Aorta (tissue), 5 donors: ENCODE measurements around the gene TMC2. TPM values are rescaled to one million over a fixed set of nuclear protein-coding genes. Genes with fewer than 3 reads are reported as not detected.

Source experiments
- ATAC-seq: fragments of 200-7000 bp; cut with Tn5 transposase; one replicate; pipeline ENCODE4 v1.9.1; 2022; ENCODE audit warnings: moderate library complexity; ENCODE audit not compliant: low FRiP score
- DNase-seq, 2 donors: peaks; one replicate each; pipeline ENCODE4 v3.0.0-alpha.2; 2020
- H3K27ac ChIP-seq, 2 donors: one replicate each; pipeline ENCODE4 v1.5.1; 2013; ENCODE audit warnings: low read length in 2 of 2, mild to moderate bottlenecking in 2 of 2, moderate library complexity in 2 of 2, control low read depth in 1 of 2, inconsistent platforms in 1 of 2, low read depth in 1 of 2
- H3K27me3 ChIP-seq, 2 donors: one replicate each; pipeline ENCODE4 v1.6.1; 2013; ENCODE audit warnings: control low read depth in 1 of 2, low read length in 1 of 2, mild to moderate bottlenecking in 1 of 2, moderate library complexity in 1 of 2; ENCODE audit not compliant: insufficient read depth in 2 of 2, control insufficient read depth in 1 of 2
- H3K36me3 ChIP-seq, 2 donors: one replicate each; pipeline ENCODE4 v1.6.1; 2013; ENCODE audit warnings: control low read depth in 1 of 2, low read length in 1 of 2, mild to moderate bottlenecking in 1 of 2; ENCODE audit not compliant: insufficient read depth in 2 of 2, control insufficient read depth in 1 of 2
- H3K4me1 ChIP-seq, 2 donors: one replicate each; pipeline ENCODE4 v1.6.1; 2013; ENCODE audit warnings: low read length in 2 of 2, control low read depth in 1 of 2, mild to moderate bottlenecking in 1 of 2, moderate library complexity in 1 of 2; ENCODE audit not compliant: insufficient read depth in 2 of 2, control insufficient read depth in 1 of 2
- H3K4me3 ChIP-seq, 2 donors: one replicate each; pipeline ENCODE4 v1.5.1; 2013; ENCODE audit warnings: low read length in 2 of 2, control low read depth in 1 of 2, mild to moderate bottlenecking in 1 of 2
- H3K9me3 ChIP-seq: one replicate; pipeline ENCODE4 v1.6.1; 2013; ENCODE audit warnings: mild to moderate bottlenecking, low read length; ENCODE audit not compliant: control insufficient read depth
- WGBS, 2 donors: extraction: QIAGEN DNeasy Blood & Tissue Kit; methylation state at CpG; one replicate each; pipeline ENCODE4 v1.1.7; 2013; 5-methylcytosine and 5-hydroxymethylcytosine counted together
- intact Hi-C, 2 donors: fragments of 100-400 bp; cut with DNase I; formaldehyde crosslinking; loops; one replicate each; pipeline versions ENCODE4 v1.14.2 to v1.15.0; 2022
- polyA plus RNA-seq, 2 donors: library from polyadenylated mRNA; stranded (reverse); fragments of 200-250 nt; gene quantifications; one replicate each; pipeline ENCODE4 v1.2.3, GENCODE V29; 2013
- total RNA-seq, 2 donors: library from RNA; stranded (reverse); fragmentation: NEBNext Ultra II Directional; extraction: Animal tissue kit (Norgen Biotek cat#: 25700); gene quantifications; one replicate each; pipeline ENCODE4 v1.2.1, GENCODE V29; 2021
- donor health status: healthy with polysubstance abuse.
- donor health status: Bipolar disorder and iron deficiency.
- donor health status: DM: no; HTN: no; CAD: no.
- donor health status: DM: no; HTN: no; CAD: no.
- donor health status: DM: yes; HTN: yes; CAD: no.

Gene TMC2
- total and polyA plus RNA-seq, 4 donors = 0.10 to 0.15 TPM; not detected in 2

GRCh38 chr20:2533118-2533517 lies 3.3 kb upstream of the TMC2 start:
- no peak for ATAC-seq
- WGBS, 2 donors = 91 to 92% methylated on average over 8 of the region's 8 CpGs
- Histone ChIP-seq H3K27ac (no peak overlapping the region), H3K4me3 (no peak overlapping the region), H3K4me1 (no peaks in the 10 kb centered on the region), H3K36me3 (no peaks in the 10 kb centered on the region), H3K27me3 (no peaks in the 10 kb centered on the region), H3K9me3 (no peaks in the 10 kb centered on the region)
- intact Hi-C loops = no loop called here
- no peak for DNase-seq

- Histone ChIP-seq H3K4me1 (no peaks in the 10 kb centered on the region), H3K27ac (no peak overlapping the region), H3K9me3 (no peaks in the 10 kb centered on the region), H3K4me3 (no peak overlapping the region), H3K27me3 (no peaks in the 10 kb centered on the region), H3K36me3 (no peaks in the 10 kb centered on the region)
- DNase-seq (no peak), ATAC-seq (no peak)
- WGBS, 2 donors = 58 to 65% methylated on average over 12 of the region's 12 CpGs
- intact Hi-C loops = no loop called here
Observed at GRCh38 chr20:2535711-2536559, 438 bp upstream of the TMC2 start.

DNA sequence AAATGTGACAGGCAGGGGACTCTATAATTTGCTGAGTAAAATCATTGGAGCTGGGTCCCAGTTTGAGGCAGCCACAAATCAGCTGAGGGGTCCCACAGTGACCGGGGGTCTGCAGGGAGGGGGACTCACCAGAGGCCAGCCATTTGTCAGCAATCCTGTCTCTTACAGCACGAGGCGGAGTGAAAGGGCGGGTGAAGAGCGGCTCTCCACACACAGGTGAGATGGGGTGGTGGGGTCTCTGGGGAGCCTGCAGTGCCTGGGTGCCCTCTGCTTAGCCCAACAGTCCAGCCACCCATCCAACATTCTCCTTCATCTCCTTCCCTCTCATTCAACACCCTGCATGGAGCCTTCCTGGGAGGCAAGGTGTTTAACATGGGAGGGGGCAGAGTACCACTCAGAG lies 728 bp downstream of the TMC2 start:
- 74 to 82% methylated on average over 5 of the region's 5 CpGs for WGBS, 2 donors
- DNase-seq = no peak
- Histone ChIP-seq H3K4me1 (no peaks in the 10 kb centered on the region), H3K27me3 (no peaks in the 10 kb centered on the region), H3K9me3 (no peaks in the 10 kb centered on the region), H3K36me3 (no peaks in the 10 kb centered on the region), H3K4me3 (no peak overlapping the region), H3K27ac (no peak overlapping the region)
- ATAC-seq = no peak
- intact Hi-C loops = no loop called here

- DNase-seq (no peak), ATAC-seq (no peak)
- intact Hi-C loops = no loop called here
- H3K36me3 ChIP-seq = no peaks in the 10 kb centered on the region
- H3K27me3 ChIP-seq = no peaks in the 10 kb centered on the region
- no peaks in the 10 kb centered on the region for H3K9me3 ChIP-seq
- H3K4me3 ChIP-seq = no peak overlapping the region
- H3K4me1 ChIP-seq = no peaks in the 10 kb centered on the region
- no peak overlapping the region for H3K27ac ChIP-seq
- WGBS, 2 donors = 74 to 80% methylated on average over 12 of the region's 12 CpGs
Observed at GRCh38 chr20:2538356-2538755, 2.0 kb downstream of the TMC2 start.

GRCh38 chr20:2538931-2539720 lies 2.8 kb downstream of the TMC2 start:
- H3K4me1 ChIP-seq = no peaks in the 10 kb centered on the region
- no peak overlapping the region for H3K27ac ChIP-seq
- intact Hi-C loops = no loop called here
- no peaks in the 10 kb centered on the region for H3K9me3 ChIP-seq
- 33 to 36% methylated on average over 8 of the region's 8 CpGs for WGBS, 2 donors
- H3K36me3 ChIP-seq = no peaks in the 10 kb centered on the region
- ATAC-seq (no peak), DNase-seq (no peak)
- H3K4me3 ChIP-seq = no peak overlapping the region
- H3K27me3 ChIP-seq = no peaks in the 10 kb centered on the region

DNA sequence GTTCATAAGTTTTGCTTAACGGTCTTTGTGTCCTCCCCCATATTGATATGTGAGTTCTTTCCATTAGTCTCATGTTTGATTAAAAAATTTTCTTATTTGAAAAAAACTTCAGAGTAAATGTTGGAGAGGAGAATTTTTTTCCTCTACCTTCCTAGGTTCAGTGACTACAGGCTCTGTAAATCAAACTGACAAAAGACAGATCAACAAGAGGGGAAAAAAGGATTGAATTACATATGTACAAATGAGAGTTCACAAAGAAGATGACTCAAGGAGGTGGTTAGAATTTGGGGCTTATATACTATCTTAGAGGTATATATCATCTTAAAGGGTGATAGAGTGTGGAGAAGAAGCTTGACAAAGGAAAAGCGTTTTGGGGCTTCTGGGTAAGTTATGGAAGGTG lies 5.6 kb downstream of the TMC2 start:
- Histone ChIP-seq H3K4me1 (no peaks in the 10 kb centered on the region), H3K27me3 (no peaks in the 10 kb centered on the region), H3K36me3 (no peaks in the 10 kb centered on the region), H3K4me3 (no peak overlapping the region), H3K9me3 (no peaks in the 10 kb centered on the region), H3K27ac (no peak overlapping the region)
- ATAC-seq = no peak
- WGBS, 2 donors = 83 to 91% methylated on average over 2 of the region's 2 CpGs
- intact Hi-C loops = no loop called here
- no peak for DNase-seq

GRCh38 chr20:2542361-2542760 lies 6.0 kb downstream of the TMC2 start:
- intact Hi-C loops = no loop called here
- WGBS, 2 donors = 57 to 78% methylated on average over 4 of the region's 4 CpGs

GRCh38 chr20:2544211-2544610 lies 7.8 kb downstream of the TMC2 start:
- intact Hi-C loops = no loop called here
- Histone ChIP-seq H3K9me3 (no peaks in the 10 kb centered on the region), H3K27me3 (no peaks in the 10 kb centered on the region), H3K27ac (no peak overlapping the region), H3K4me3 (no peak overlapping the region), H3K4me1 (no peaks in the 10 kb centered on the region), H3K36me3 (no peaks in the 10 kb centered on the region)
- WGBS, 2 donors = 77 to 80% methylated on average over 1 of the region's 1 CpG
- DNase-seq = no peak
- no peak for ATAC-seq

More at GRCh38 chr20:2542361-2542760, 6.0 kb downstream of the TMC2 start:
- no peaks in the 10 kb centered on the region for H3K36me3 ChIP-seq
- no peak for ATAC-seq
- no peak for DNase-seq
- H3K27ac ChIP-seq = no peak overlapping the region
- no peak overlapping the region for H3K4me3 ChIP-seq
- H3K27me3 ChIP-seq = no peaks in the 10 kb centered on the region
- H3K9me3 ChIP-seq = no peaks in the 10 kb centered on the region
- H3K4me1 ChIP-seq = no peaks in the 10 kb centered on the region

DNA sequence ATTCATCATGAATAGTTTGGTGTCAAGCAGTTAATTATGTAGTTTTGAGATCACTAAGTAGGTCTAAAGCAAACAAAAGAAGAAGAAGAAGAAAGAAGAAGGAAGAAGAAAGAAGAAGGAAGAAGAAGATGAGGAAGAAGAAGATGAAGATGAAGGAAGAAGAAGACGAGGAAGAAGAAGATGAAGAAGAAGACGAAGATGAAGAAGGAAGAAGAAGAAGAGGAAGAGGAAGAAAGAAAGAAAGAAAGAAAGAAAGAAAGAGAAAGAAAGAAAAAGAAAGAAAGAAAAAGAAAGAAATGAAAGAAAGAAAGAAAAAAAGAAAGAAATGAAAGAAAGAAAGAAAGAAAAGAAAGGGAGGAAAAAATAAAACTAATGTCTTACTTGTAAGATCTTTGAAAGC lies 9.2 kb downstream of the TMC2 start:
- WGBS, 2 donors = 85 to 93% methylated on average over 2 of the region's 2 CpGs
- H3K36me3 ChIP-seq = no peaks in the 10 kb centered on the region
- no peak for ATAC-seq
- no peak overlapping the region for H3K4me3 ChIP-seq
- no peaks in the 10 kb centered on the region for H3K27me3 ChIP-seq
- no peaks in the 10 kb centered on the region for H3K9me3 ChIP-seq
- no peak for DNase-seq
- no peak overlapping the region for H3K27ac ChIP-seq
- intact Hi-C loops = no loop called here
- H3K4me1 ChIP-seq = no peaks in the 10 kb centered on the region
